ENCODE measurements around the gene CASR. TPM values are rescaled to one million over a fixed set of nuclear protein-coding genes. Genes with fewer than 3 reads are reported as not detected.

CASR gene
- total RNA-seq, 2 donors from 2014 or later = not detected

- H3K4me3 ChIP-seq = no peak overlapping the region
- DNase-seq (ENCODE audit: low spot score) (no peak), ATAC-seq (ENCODE audit: insufficient number of reproducible peaks, low FRiP score, low read depth) (no peak)
- no peaks in the 10 kb centered on the region for H3K9me3 ChIP-seq
- no peak overlapping the region for H3K27ac ChIP-seq
- no peaks in the 10 kb centered on the region for H3K4me1 ChIP-seq (ENCODE audit: control insufficient read depth in 1 of 2, low read depth in 2 of 2)
- H3K36me3 ChIP-seq = no peaks in the 10 kb centered on the region
- H3K27me3 ChIP-seq (replicated peaks; ENCODE audit: insufficient read depth) = no peaks in the 10 kb centered on the region
- no peak for TF ChIP-seq CTCF (IDR thresholded peaks at IDR 0.05)
Observed at GRCh38 chr3:122214711-122215110, 31.2 kb downstream of the CASR start.

DNA sequence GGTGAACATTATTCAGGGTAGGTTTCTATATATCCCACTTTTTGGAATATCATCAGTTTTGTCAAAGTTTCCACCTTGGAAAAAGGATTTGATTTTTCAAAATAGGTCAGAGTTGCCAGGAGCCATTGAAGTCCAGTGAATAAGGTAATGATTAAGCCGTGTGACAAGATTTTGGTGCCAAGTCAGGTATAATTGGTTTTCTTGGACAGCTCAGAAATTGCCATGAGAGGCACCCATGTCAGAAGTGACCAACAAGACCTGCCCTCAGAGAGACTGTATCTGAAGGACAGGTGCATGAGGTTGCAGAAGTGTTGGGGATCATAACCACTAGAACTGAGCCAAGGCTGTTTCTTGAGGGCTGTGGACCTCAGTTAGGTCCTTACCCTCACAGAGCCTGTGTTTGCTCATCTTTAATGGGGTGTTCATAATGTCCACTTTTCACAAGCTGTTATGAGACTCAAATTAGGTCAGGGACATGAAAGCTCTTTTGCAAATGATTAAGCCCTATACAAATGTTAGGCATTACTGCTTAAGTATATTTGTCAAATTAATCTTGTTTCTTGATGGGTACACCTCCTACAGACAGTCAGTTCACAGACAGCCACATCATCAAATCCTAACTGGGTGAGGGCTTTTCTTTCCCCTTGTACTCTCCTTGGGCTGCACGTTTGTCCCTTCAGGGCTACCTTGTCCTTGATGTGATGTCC, 32.3 kb downstream of the CASR start:
- no peak for TF ChIP-seq CTCF (IDR thresholded peaks at IDR 0.05)
- DNase-seq (ENCODE audit: low spot score) (no peak), ATAC-seq (ENCODE audit: insufficient number of reproducible peaks, low FRiP score, low read depth) (no peak)
- H3K36me3 ChIP-seq = no peaks in the 10 kb centered on the region
- no peaks in the 10 kb centered on the region for H3K4me1 ChIP-seq (ENCODE audit: control insufficient read depth in 1 of 2, low read depth in 2 of 2)
- no peaks in the 10 kb centered on the region for H3K27me3 ChIP-seq (replicated peaks; ENCODE audit: insufficient read depth)
- no peak overlapping the region for H3K4me3 ChIP-seq
- no peaks in the 10 kb centered on the region for H3K9me3 ChIP-seq
- no peak overlapping the region for H3K27ac ChIP-seq

- no peaks in the 10 kb centered on the region for H3K4me1 ChIP-seq (ENCODE audit: control insufficient read depth in 1 of 2, low read depth in 2 of 2)
- ATAC-seq (ENCODE audit: insufficient number of reproducible peaks, low FRiP score, low read depth) (no peak), DNase-seq (ENCODE audit: low spot score) (no peak)
- TF ChIP-seq CTCF (IDR thresholded peaks at IDR 0.05) = no peak
- no peaks in the 10 kb centered on the region for H3K36me3 ChIP-seq
- no peaks in the 10 kb centered on the region for H3K27me3 ChIP-seq (replicated peaks; ENCODE audit: insufficient read depth)
- H3K4me3 ChIP-seq = no peak overlapping the region
- no peak overlapping the region for H3K27ac ChIP-seq
- no peaks in the 10 kb centered on the region for H3K9me3 ChIP-seq
Observed at GRCh38 chr3:122217901-122218300, 34.4 kb downstream of the CASR start.

- Histone ChIP-seq H3K9me3 (no peaks in the 10 kb centered on the region), H3K27ac (no peak overlapping the region), H3K4me3 (no peak overlapping the region), H3K27me3 (replicated peaks; ENCODE audit: insufficient read depth) (no peaks in the 10 kb centered on the region), H3K4me1 (ENCODE audit: control insufficient read depth in 1 of 2, low read depth in 2 of 2) (no peaks in the 10 kb centered on the region), H3K36me3 (no peaks in the 10 kb centered on the region)
- TF ChIP-seq CTCF (IDR thresholded peaks at IDR 0.05) = no peak
- ATAC-seq (ENCODE audit: insufficient number of reproducible peaks, low FRiP score, low read depth) (no peak), DNase-seq (ENCODE audit: low spot score) (no peak)
Observed at GRCh38 chr3:122219242-122219872, 35.9 kb downstream of the CASR start.

- ATAC-seq (ENCODE audit: insufficient number of reproducible peaks, low FRiP score, low read depth) (no peak), DNase-seq (ENCODE audit: low spot score) (no peak)
- H3K36me3 ChIP-seq = no peaks in the 10 kb centered on the region
- H3K27ac ChIP-seq = no peak overlapping the region
- H3K4me1 ChIP-seq (ENCODE audit: control insufficient read depth in 1 of 2, low read depth in 2 of 2) = no peaks in the 10 kb centered on the region
- H3K9me3 ChIP-seq = no peaks in the 10 kb centered on the region
- no peak overlapping the region for H3K4me3 ChIP-seq
- H3K27me3 ChIP-seq (replicated peaks; ENCODE audit: insufficient read depth) = no peaks in the 10 kb centered on the region
- TF ChIP-seq CTCF (IDR thresholded peaks at IDR 0.05) = no peak
Observed at GRCh38 chr3:122227036-122227781, 43.7 kb downstream of the CASR start.

Measured in thoracic aorta (tissue), 2 donors.